Measurements from ENCODE around the gene METTL27. TPM values are rescaled to one million over a fixed set of nuclear protein-coding genes. Genes with fewer than 3 reads are reported as not detected.

The METTL27 gene
- total RNA-seq, 2 experiments from 2014 or later = 1.6 to 2.1 TPM

DNA sequence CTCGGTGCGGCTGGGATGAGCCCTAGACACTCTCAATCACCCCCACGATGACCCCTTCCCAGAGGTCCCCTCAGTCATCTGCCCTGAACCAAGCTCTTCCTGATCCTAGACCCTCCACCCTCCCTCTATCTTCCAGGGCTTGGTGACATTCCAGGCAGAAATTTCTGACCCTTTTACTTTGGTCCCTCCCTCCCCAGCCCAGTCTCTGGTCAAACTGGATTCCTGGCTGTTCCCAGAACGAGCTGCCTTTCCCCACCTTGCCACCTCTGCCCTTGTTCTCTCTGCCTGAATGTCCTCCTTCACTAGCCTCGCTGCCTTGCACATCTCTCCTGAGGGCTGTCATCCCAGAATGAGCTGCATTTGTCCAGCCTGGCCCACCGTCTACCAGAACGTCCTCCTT lies 12.8 kb downstream of the METTL27 start:
- no peaks in the 10 kb centered on the region for H3K9me3 Mint-ChIP-seq
- H3K4me1 Mint-ChIP-seq (ENCODE audit: low read depth) = peaks cover 33% of the 10 kb centered on the region
- no peak overlapping the region for H3K4me3 ChIP-seq (ENCODE audit: low read length)
- peaks cover 9% of the 10 kb centered on the region for H3K27me3 Mint-ChIP-seq
- peaks cover 37% of the 10 kb centered on the region for H3K4me1 ChIP-seq (ENCODE audit: insufficient read depth, low read length)
- ATAC-seq (ENCODE audit: poor library complexity) (no peak), DNase-seq (no peak)
- H3K27ac Mint-ChIP-seq = no peak overlapping the region
- ChIA-PET CTCF (no interaction called here), POLR2A (no interaction called here)
- intact Hi-C loops (cut with DNase I, micrococcal nuclease) = no loop called here
- no peaks in the 10 kb centered on the region for H3K36me3 ChIP-seq (ENCODE audit: insufficient read depth, low read length)
- TF ChIP-seq, protein P1, sequence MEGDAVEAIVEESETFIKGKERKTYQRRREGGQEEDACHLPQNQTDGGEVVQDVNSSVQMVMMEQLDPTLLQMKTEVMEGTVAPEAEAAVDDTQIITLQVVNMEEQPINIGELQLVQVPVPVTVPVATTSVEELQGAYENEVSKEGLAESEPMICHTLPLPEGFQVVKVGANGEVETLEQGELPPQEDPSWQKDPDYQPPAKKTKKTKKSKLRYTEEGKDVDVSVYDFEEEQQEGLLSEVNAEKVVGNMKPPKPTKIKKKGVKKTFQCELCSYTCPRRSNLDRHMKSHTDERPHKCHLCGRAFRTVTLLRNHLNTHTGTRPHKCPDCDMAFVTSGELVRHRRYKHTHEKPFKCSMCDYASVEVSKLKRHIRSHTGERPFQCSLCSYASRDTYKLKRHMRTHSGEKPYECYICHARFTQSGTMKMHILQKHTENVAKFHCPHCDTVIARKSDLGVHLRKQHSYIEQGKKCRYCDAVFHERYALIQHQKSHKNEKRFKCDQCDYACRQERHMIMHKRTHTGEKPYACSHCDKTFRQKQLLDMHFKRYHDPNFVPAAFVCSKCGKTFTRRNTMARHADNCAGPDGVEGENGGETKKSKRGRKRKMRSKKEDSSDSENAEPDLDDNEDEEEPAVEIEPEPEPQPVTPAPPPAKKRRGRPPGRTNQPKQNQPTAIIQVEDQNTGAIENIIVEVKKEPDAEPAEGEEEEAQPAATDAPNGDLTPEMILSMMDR (IDR thresholded peaks at IDR 0.05) = no peak
- H3K27ac ChIP-seq (ENCODE audit: low read depth in 1 of 2, low read length in 2 of 2) = no peak overlapping the region
- H3K36me3 Mint-ChIP-seq (ENCODE audit: low read depth) = no peaks in the 10 kb centered on the region
- H3K9me3 ChIP-seq (ENCODE audit: control insufficient read depth in 1 of 2, insufficient read depth in 1 of 2, low read length in 2 of 2) = peaks cover 0 to 2% of the 10 kb centered on the region in 2 experiments
- peaks cover 0 to 5% of the 10 kb centered on the region in 2 experiments for H3K27me3 ChIP-seq (ENCODE audit: control insufficient read depth in 1 of 2, insufficient read depth in 2 of 2, low read length in 2 of 2)
- H3K4me3 Mint-ChIP-seq = no peak overlapping the region

- intact Hi-C loops (cut with DNase I, micrococcal nuclease) = no loop called here
- no peak for DNase-seq
- Histone ChIP-seq H3K27ac (ENCODE audit: low read depth in 1 of 2, low read length in 2 of 2) (no peak overlapping the region), H3K9me3 (ENCODE audit: control insufficient read depth in 1 of 2, insufficient read depth in 1 of 2, low read length in 2 of 2) (no peaks in the 10 kb centered on the region), H3K4me1 (ENCODE audit: insufficient read depth, low read length) (peaks cover 43% of the 10 kb centered on the region), H3K36me3 (ENCODE audit: insufficient read depth, low read length) (no peaks in the 10 kb centered on the region), H3K27me3 (ENCODE audit: control insufficient read depth in 1 of 2, insufficient read depth in 2 of 2, low read length in 2 of 2) (peaks cover 0 to 5% of the 10 kb centered on the region in 2 experiments), H3K4me3 (ENCODE audit: low read length) (no peak overlapping the region)
- ChIA-PET POLR2A (no interaction called here), CTCF (no interaction called here)
- H3K9me3 Mint-ChIP-seq = no peaks in the 10 kb centered on the region
- H3K36me3 Mint-ChIP-seq (ENCODE audit: low read depth) = no peaks in the 10 kb centered on the region
- H3K4me3 Mint-ChIP-seq = peak overlapping the region; percentile 54
- no peak overlapping the region for H3K27ac Mint-ChIP-seq
- ATAC-seq (ENCODE audit: poor library complexity) = no peak
- TF ChIP-seq, protein P1 (IDR thresholded peaks at IDR 0.05) = no peak
- peaks cover 35% of the 10 kb centered on the region for H3K4me1 Mint-ChIP-seq (ENCODE audit: low read depth)
- H3K27me3 Mint-ChIP-seq = peaks cover 9% of the 10 kb centered on the region
These were observed 13.3 kb downstream of the METTL27 start for GRCh38 chr7:73828972-73829371.

DNA sequence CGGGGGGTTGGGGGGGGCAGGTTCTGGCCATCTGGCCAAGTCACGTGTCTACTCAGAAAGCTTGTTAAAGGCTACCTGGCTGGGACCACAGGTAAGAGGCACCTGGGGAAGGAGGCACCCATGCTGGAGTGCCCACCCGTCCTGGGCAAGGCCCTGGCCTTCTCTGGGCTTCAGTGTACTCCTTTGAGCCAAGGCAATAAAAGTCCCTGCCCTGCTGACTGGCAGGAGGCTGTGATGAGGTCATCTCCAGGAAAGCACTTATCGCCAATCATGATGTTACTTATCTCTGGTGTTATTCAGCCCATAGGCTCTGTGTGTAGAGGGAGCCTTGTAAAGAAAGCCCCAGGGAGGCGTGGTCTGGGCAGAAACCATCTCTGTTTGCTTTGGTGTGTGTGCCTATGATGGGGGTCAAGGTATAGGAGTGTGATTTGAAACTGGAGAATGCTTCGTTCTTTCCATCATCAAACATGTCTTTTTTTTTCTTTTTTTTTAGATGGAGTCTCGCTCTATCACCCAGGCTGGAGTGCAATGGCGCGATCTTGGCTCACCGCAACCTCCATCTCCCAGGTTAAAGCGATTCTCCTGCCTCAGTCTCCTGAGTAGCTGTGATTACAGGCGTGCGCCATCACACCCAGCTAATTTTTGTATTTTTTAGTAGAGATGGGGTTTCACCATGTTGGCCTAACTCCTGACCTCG lies 14.1 kb downstream of the METTL27 start:
- POLR2A ChIA-PET = interaction anchor here (3.0 kb wide), 1 partner anchor 14 kb away, joined by 14 read pairs; the partner anchor contains the start of gene METTL27
- TF ChIP-seq, protein P1 (IDR thresholded peaks at IDR 0.05) = no peak

More for the DNA sequence above, 14.1 kb downstream of the METTL27 start:
- DNase-seq (peak in 4 of 14 experiments; percentile 14 to 58 (median 34)), ATAC-seq (ENCODE audit: poor library complexity) (peak; percentile 61)
- H3K27ac Mint-ChIP-seq = no peak overlapping the region
- peaks cover 0 to 5% of the 10 kb centered on the region in 2 experiments for H3K27me3 ChIP-seq (ENCODE audit: control insufficient read depth in 1 of 2, insufficient read depth in 2 of 2, low read length in 2 of 2)
- H3K9me3 ChIP-seq (ENCODE audit: control insufficient read depth in 1 of 2, insufficient read depth in 1 of 2, low read length in 2 of 2) = no peaks in the 10 kb centered on the region
- H3K27me3 Mint-ChIP-seq = peaks cover 10% of the 10 kb centered on the region
- CTCF ChIA-PET = no interaction called here
- H3K4me1 ChIP-seq (ENCODE audit: insufficient read depth, low read length) = peaks cover 50% of the 10 kb centered on the region
- no peaks in the 10 kb centered on the region for H3K36me3 Mint-ChIP-seq (ENCODE audit: low read depth)
- intact Hi-C loops (cut with DNase I, micrococcal nuclease) = no loop called here
- H3K9me3 Mint-ChIP-seq = no peaks in the 10 kb centered on the region
- H3K4me3 ChIP-seq (ENCODE audit: low read length) = no peak overlapping the region
- no peak overlapping the region for H3K4me3 Mint-ChIP-seq
- H3K36me3 ChIP-seq (ENCODE audit: insufficient read depth, low read length) = no peaks in the 10 kb centered on the region
- peaks cover 43% of the 10 kb centered on the region for H3K4me1 Mint-ChIP-seq (ENCODE audit: low read depth)
- H3K27ac ChIP-seq (ENCODE audit: low read depth in 1 of 2, low read length in 2 of 2) = no peak overlapping the region
